GM21825 (cell line): ENCODE data around the gene ANXA6.

Experiments used
- ATAC-seq: cut with Tn5 transposase; IDR thresholded peaks from one replicate; pipeline ENCODE4 v1.9.1; 2021; ENCODE audit warnings: mild to moderate bottlenecking, moderate library complexity; ENCODE audit not compliant: unreplicated experiment

Gene ANXA6

DNA sequence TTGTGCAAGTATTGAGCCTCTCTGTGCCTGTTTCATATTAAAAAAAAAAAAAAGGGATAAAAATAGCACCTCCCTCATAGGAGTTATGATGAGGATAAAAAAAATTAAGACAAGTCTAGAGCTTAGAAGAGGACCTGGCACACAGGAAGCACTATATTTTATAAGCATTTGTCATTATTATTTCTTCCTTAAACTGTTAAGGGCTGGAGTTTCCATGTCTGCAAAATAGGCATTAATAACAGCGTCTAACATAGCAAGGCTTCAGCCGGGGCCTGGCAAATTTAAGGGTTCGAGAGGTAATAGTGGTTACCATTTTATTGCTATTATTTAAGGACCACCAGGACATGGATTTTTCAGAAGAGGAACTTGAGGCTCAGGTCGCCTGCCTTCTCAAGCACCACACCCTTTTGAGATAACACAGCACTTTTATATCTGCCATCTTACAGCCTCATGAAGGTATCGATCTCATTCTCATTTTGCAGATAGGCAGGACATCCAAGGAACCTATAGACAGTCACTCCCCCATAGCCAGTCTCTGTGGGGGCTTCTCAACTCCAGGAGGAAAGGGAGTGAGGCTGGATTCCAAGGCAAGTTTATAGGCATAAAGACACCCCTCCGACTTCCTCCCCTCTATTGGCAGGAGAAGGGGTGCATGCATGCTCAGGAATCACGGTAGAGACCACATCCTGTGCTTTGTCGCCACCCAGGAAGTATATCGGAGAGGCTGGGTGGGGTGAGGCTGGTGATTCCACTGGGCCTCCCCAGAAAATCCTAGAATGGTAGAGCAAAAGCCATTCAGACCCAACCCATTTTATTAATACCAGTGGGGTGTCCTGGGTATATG lies 2.4 kb downstream of the ANXA6 start:
- peak; percentile 29 for ATAC-seq

DNA sequence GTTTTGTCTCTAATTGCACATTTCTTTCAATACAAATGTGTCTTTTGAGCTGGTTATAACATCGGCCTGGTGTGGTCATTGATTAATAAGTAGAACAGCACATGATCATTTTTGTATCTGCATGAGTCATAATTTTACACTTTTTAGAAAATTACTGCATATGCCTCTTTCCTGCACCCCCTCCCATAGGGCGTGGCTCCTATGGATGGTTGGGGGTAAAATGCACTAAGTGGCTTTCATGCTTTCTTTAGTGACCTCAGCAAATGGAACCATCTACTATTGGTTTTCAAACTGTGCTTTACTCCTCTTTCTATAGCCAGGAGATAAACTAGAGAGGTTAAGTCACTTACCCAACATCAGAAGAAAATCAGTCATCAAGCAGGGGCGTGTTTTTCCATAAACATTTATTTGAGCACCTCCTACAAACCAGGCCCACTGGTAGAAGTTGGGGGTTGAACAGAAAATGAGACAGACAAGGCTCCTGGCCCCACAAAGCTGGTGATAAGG lies 3.8 kb downstream of the ANXA6 start:
- no peak for ATAC-seq

DNA sequence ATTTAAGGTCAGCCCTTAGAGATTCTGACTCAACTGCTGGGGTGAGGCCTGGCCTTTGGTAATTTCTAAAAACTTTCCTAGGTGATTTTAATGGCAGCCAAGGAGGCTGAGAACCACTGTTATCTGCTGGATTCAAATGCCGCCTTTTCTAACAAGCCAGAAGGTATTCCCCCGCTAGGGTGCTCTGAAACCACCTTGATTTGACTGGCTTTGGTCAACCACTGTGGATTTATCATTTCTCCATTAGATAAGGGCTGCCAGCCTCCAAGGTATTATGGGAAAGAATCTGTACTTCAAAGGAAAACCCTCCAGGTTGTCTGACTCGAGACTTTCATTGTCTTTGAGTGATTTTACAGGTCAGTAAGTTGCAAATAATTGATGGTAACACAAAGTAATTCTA lies 4.3 kb downstream of the ANXA6 start:
- ATAC-seq = no peak

DNA sequence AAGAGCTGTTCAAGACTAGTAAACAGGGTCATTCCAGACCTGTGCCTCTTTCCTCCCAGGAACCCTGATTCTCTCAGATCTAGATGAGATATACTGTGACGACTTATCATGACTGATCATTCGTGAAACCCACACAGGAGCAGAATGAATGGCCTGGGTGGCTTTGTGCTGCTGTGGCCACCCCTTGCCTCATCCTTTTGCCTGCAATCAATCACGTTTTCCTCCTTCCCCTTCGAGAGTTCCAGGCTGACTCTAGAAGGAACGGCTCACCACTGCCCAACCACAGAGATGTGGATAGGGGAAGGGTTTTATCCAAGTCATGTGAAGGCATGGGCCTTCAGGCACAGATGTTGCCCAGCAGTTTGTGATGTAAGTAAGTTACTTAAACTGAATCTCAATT lies 5.8 kb downstream of the ANXA6 start:
- ATAC-seq = peak; percentile 28

DNA sequence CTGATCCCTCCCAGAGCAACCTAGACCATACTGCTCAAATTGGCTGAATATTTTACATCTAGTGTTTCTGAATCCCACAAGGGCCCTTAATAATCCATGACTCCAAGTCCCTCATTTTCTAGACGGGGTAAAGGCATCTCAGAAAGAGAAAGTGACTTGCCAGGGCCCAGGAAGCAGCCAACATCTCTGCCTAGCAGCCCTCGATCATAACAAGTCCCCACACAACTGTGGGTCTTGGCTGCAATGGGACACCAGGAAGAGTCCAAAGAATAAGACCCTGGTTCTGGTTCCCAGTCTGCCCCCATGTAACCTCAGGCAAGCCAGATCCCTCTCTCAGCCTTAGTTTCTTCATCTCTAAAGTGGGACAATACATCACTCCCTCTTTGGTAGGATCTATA lies 6.3 kb downstream of the ANXA6 start:
- no peak for ATAC-seq

DNA sequence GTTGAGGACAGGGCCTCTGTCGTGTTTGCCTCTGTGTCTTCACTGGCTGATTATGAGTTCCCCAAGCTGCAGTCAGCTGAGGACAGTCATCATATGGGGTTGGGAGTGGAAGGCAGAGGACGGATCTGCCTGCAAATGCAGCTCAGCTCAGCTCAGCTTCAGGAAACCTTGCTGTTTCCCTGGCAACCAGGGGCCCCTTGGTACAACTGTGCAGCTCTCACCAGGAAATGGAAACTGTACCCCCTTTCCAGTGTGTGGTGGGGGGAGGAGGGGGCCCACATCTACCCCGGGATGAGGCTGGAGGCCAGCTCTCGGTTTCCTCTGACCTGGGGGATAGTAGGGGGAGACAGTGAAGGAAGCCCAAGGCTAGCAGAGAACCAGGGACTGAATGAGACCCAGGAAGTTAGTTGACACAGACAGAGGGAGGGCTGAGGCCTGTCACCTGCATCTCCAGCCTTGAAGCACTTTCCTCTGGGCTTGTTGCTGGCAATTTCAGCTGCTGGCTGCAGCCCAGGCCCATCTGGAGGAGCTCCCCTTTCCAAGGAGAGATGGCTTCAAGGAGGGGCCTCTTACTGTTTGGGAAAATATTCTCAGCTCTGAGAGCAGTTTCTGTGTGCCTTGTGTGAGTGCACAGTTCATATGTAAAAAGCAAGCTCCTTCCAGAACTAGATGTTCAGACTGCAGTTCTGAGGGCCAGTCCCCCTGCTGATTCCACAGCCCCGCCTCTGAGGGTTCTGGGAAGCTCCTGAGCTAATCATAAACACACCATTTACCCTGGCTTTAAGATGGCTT lies 6.9 kb downstream of the ANXA6 start:
- peak; percentile 50 for ATAC-seq

DNA sequence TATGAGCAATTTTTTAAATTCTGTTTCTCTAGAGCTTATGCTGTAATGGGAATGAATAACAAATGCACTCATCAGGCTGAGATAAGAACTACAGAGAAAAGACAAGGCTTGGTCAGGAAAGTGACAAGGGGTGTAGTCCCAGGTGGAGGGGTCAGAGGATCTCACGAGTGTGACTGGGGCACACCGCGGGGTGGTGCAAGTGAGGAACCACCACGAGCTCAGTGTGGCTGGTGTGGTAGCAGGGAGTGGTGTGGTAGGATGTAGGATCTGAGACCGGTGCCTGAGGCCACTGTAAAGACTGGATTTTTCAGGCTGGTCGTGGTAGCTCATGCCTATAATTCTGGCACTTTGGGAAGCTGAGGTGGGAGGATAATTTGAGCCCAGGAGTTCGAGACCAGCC lies 9.0 kb downstream of the ANXA6 start:
- no peak for ATAC-seq

DNA sequence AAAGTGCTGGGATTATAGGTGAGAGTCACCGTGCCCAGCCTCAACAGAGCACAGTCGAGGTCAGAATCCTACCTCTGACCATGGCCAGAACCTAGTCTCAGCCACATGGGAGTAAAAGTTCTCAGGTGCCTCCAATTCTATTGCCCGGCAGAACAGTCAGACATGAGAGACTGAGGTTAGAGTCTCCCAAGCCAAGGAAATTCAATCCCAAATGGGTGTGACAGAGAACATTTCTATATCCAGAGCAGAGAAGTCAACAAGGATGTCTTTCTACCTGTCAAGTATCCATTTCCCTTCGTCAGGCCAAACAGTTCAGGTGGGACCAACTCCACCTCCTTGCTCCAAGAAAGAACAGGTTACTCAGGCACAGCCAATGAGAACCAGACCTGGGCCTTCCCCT lies 10.5 kb downstream of the ANXA6 start:
- ATAC-seq = no peak

DNA sequence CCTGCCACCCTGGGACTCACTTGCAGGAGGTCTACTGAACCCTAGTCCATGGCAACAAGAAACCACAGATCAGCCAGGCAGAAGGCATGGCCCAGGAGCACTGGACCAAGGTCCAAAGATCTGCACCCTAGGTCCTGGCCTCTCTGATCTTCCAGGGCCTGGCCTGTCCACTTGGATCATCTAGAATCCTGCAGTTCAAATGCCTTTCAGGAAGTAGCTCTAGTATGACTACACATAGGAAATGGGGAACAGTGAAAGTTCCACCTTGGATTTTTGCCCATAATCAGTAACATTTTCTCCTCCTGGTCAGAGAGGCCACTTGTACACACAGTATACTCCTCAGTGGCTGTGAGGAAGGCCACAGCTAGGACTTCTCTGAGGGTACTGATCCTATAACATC lies 11.5 kb downstream of the ANXA6 start:
- ATAC-seq = no peak

DNA sequence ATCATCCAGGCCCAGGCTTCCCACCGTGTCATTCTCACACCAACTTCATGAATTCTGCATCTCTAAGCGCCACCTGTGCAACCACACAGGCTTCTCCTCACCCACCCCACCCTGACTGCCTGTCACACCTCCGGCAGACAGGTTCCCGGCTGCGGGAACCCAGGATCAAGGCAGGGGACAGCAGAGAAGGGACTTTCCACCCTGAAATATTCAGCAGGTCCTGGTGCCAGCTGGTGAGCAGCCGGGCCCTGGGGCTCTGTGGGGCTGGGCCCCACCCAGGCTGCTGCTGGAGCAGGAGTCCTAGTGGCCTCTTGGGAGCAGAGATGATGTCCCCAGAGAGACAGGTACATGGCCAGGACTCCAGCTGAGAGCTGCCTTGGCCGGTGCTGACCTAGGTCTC lies 12.7 kb downstream of the ANXA6 start:
- no peak for ATAC-seq

DNA sequence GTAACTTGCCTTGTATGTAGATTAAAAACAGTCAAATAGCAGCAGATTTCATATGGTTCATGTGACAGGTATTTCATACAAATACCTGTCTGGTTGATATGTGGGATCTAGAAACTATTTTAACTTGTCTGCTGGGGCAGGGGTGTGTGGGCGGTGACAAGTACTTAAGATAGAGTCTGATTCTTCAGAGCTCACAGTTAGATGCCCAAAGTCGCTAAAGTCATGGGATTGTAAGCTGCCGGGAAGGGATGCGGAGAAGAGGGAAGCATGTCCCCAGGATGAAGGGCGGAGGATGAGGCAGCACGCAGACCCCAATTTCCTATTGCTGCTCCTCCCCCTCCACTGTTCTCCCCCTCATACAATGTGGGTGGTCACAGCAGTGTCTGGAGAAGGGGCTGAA lies 13.3 kb downstream of the ANXA6 start:
- no peak for ATAC-seq

DNA sequence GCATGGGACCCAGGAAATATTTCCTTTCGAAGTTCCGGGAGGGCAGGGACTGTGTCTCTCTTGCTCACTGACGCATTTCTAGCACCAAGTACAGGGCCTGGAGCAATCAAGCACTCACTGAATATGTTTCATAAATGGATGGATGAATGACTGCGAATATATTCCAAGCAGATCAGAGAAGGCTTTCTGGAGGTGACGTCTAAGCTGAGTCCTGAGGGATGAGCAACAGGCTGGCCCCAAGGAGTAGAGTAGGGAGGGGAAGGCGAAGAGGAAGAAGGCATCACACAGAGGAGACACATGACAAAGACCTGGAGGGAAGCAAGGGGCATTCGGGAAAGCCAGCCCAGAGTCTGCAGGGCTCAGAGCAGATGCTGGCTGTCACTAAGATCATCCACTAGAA lies 13.9 kb downstream of the ANXA6 start:
- ATAC-seq = no peak

DNA sequence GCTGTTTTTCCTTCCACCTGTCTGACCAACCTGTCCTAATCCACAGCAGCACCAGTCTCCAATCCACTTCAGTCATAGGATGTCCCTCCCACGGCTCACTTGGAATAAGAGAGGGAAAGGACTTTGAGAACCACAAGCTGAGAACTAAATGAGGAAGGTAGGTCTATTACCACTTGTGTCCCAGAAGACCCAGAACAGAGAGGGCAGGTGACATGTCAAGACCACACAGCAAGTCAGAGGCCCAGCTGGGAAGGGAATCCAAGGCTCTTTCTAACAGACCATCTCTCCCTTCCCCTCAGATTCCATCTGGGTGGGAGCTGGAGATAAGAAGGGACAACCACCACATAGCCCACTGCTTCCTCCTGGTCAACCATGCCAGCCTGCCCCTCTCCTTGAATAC lies 14.6 kb downstream of the ANXA6 start:
- no peak for ATAC-seq

DNA sequence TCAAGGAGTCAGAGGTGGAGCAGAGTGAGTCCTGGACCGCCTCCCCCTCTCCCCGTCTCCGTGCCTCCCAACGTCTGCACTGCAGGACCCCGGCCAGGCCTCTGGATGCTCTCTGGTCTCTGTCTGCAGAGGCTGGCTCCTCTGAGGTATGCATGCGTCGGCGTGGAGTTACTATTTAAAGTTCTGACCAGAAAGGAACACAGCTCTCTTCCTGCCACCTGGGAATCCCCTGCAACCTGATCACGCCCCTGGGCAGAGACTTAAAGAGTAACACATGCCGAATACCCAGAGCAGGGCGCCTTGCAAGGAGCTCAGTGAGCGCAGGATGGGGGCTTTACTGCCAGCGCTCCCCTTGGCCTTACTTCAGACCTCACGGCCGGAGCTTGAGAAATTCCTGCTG lies 16.0 kb downstream of the ANXA6 start:
- ATAC-seq = peak; percentile 89

DNA sequence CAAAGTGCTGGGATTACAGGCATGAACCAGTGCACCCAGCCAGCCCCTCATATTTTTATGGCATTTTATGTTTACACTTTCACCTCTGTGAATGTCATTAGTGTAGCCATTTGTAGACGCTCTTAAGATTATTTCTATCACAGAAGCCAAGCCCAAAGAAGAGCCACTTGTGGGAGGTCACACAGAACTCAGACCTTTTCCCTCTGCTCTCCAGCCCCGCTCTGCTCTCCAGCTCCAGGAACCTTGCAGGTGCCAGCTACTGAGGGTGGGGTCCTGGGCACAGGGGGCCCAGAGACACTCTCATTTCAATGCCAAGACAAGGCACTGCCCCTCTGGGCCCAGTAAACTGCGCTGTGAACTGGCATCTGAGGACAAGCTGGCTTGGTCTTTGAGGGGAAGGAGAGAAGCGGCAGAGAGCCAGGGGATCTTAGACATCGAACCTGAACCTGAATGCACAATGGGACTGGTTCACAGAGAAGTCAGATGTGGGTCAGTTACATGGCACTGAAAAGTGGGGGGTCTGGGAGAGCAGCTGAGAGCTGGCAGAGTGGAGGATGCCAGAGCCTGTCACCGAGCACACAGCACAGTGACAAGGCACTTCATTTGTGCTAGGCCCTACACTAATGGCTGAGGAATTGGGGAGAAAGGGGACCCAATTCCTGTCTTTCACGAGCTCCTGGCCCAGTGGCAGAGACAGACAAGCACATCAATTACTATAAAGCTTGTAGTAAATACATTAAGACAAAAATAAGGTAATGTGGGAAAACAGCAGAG lies 16.7 kb downstream of the ANXA6 start:
- no peak for ATAC-seq

DNA sequence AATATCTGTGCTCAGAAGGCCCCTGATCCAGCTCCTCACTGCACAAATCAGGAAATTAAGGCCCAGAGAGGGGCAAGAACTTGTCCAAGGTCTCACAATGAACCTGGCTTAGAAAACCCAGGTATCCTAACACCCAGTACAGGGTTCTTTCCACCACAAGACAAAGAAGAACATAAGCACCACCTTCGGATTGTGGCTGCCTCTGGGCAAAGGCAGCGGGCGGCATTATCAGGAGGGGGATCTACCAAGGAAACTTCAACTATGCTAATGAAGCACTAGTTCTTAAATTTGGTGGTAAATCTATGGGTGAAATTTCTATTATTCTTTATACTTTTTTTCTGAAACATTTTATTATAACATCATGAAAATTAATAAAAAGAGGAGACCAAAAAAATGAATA lies 17.9 kb downstream of the ANXA6 start:
- ATAC-seq = no peak

DNA sequence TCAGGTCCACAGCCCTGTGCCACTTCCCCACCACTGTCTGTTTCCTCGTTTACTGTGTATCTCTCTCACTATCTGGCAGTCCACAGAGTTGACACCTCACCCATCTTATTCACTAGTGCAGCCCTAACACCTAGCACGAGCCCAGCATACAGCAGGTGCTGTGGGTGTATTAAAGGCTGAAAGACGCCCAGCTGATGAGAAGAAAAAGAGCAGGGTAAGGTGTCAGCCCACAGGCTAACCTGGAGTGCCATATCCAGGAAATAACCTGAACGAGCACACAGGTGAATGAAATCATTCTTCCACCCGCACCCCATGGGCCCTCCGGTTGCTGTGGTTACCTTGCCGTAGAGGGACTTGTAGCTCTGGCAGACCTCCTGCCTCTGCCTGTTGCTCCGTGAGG lies 18.6 kb downstream of the ANXA6 start:
- ATAC-seq = no peak

DNA sequence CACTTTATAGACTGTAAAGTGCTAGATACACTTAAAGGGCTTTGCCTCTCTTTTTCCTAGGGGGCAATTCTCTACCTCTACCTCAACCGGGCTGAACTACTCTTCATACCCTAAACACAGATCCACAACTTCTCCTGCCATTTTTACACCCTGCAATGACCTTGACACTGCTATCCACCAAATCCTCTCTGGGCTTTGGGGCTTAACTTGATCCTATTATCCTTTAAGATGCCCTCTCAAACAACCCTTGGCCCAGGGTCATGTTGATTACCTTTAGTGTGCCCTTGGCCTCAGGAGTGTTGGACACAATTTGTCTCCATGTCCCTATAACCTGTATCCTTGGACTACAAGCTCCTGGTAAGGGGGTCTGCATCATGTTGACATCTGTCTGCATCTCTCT lies 19.5 kb downstream of the ANXA6 start:
- no peak for ATAC-seq

DNA sequence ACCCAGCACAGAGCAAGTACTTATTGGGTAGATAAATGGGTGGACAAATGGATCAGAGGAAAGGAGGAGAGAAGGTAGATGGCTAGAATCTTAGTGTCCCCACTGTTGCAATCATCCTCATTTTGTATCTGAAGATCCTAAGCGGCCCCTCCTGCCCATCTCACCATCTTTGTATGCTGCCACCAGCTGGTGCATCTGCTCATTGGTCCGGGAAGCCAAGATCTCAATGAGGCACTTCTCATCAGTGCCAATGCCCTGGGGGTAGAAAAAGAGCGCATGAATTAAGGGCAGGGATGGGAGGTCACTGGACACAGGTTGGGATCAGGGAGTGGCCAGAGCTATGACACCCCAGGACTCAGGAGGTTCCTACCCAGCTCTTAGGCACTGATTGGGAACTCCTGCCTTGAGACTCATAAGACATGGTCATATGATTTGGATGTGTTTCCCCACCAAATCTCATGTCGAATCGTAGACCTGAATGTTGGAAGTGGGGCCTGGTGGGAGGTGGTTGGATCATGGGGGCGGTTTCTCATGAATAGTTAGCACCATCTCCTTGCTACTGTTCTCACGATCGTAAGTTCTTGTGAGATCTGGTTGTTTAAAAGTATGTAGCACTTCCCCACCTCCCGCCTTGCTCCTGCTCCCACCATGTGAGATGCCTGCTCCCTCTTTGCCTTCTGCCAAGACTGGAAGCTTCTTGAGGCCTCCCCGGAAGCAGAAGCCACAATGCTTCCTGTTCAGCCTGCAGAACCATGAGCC lies 20.3 kb downstream of the ANXA6 start:
- ATAC-seq = no peak

DNA sequence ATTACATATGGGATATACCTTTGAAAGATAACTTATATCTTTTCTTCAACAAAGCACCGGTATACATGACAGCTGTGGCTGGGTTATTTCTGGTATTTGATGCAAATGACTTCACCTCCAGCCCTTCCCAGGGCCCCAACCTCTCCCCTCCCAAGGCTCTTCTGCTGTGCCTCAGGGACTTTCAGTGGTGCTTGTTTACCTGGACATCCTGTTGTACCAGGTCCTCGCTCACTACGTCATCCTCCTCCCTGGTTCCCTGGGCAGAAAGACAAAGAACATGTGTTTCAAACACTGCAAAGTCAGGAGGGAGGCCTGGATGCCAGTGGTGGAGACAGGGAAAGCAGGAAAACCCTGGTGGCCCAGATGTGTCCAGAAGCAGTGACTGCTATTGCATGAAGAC lies 23.4 kb downstream of the ANXA6 start:
- ATAC-seq = peak; percentile 67

DNA sequence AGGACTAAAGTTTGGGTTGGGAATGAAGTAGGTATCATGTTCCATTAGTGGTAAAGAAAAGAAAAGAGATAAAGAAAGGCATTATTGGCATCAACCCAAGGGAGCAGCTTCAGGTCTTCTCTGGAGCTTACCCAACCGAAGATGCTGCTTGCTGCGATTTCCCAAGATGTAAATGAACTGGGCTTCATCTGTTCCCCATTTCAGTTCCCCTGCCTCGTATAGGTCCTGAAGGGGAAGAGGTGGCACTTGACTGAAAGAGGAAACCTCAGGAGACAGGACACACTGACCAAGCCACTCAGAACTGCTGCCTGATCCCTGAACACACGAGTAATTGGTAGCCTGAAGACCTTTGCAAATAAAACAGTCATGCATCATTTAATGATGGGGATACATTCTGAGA lies 24.6 kb downstream of the ANXA6 start:
- ATAC-seq = no peak
